Fibroblast of lung (primary cell): ENCODE results near the gene MRC2. TPM values are rescaled to one million over a fixed set of nuclear protein-coding genes. Genes with fewer than 3 reads are reported as not detected.

Experiments
- DNase-seq, 2 donors: peaks; one replicate each; pipeline versions ENCODE4 v3.0.0 to v3.0.0-alpha.2; 2010; ENCODE audit warnings: low read depth in 2 of 2
- H2AFZ ChIP-seq: 2 replicates; pipeline ENCODE4 v1.5.1; 2012; ENCODE audit warnings: low read length, control low read depth, inconsistent platforms
- H3K27ac ChIP-seq: 2 replicates; pipeline ENCODE4 v1.5.1; 2011; ENCODE audit warnings: low read length, control low read depth; ENCODE audit not compliant: insufficient read depth
- H3K27me3 ChIP-seq: 2 replicates; pipeline ENCODE4 v1.5.1; 2011; ENCODE audit warnings: mild to moderate bottlenecking, low read length; ENCODE audit not compliant: control insufficient read depth, insufficient read depth
- H3K36me3 ChIP-seq: 2 replicates; pipeline ENCODE4 v1.5.1; 2011; ENCODE audit warnings: low read length; ENCODE audit not compliant: control insufficient read depth, insufficient read depth
- H3K4me1 ChIP-seq: 2 replicates; pipeline ENCODE4 v1.5.1; 2011; ENCODE audit warnings: low read length; ENCODE audit not compliant: control insufficient read depth, insufficient read depth; ENCODE audit errors: extremely low read depth
- H3K4me2 ChIP-seq: 2 replicates; pipeline ENCODE4 v1.5.1; 2011; ENCODE audit warnings: low read length, control low read depth; ENCODE audit not compliant: insufficient read depth; ENCODE audit errors: extremely low read depth
- H3K4me3 ChIP-seq, 4 experiments: fragments of 200-600 bp in 1 of 4; sonication (generic) in 1 of 4; replicated peaks in 1 of 4; 2 replicates each; pipeline ENCODE4 v1.5.1; 2011 to 2016; ENCODE audit warnings: low read length in 4 of 4, low read depth in 3 of 4, mild to moderate bottlenecking in 3 of 4, control low read depth in 2 of 4, inconsistent platforms in 1 of 4, mixed read lengths in 1 of 4; ENCODE audit not compliant: insufficient read depth in 1 of 4; ENCODE audit errors: control extremely low read depth in 1 of 4
- H3K79me2 ChIP-seq: 2 replicates; pipeline ENCODE4 v1.5.1; 2012; ENCODE audit warnings: mild to moderate bottlenecking, low read length, inconsistent platforms; ENCODE audit not compliant: control insufficient read depth, insufficient read depth
- H3K9ac ChIP-seq: 2 replicates; pipeline ENCODE4 v1.5.1; 2011; ENCODE audit warnings: mild to moderate bottlenecking, low read length, control low read depth; ENCODE audit not compliant: insufficient read depth
- H3K9me3 ChIP-seq: 2 replicates; pipeline ENCODE4 v1.5.1; 2012; ENCODE audit warnings: low read depth, low read length; ENCODE audit not compliant: control insufficient read depth, insufficient read depth
- H4K20me1 ChIP-seq: 2 replicates; pipeline ENCODE4 v1.5.1; 2011; ENCODE audit warnings: low read length; ENCODE audit not compliant: control insufficient read depth, insufficient read depth; ENCODE audit errors: extremely low read depth
- CTCF ChIP-seq, 2 donors: IDR thresholded peaks in 1 of 2; conservative IDR thresholded peaks in 1 of 2; 1 replicate in 1 of 2; 2 replicates in 1 of 2; pipeline ENCODE4 v1.5.1; 2011 to 2012; ENCODE audit warnings: low read length in 2 of 2, control low read depth in 1 of 2, inconsistent platforms in 1 of 2, low read depth in 1 of 2, mild to moderate bottlenecking in 1 of 2
- EZH2 ChIP-seq: IDR thresholded peaks from 2 replicates; pipeline ENCODE4 v1.5.1; 2012; ENCODE audit warnings: low read length, control low read depth, mild to moderate bottlenecking; ENCODE audit errors: missing control alignments
- polyA plus RNA-seq, 2 donors: library from polyadenylated mRNA; depleted of rRNA in 1 of 2; stranded (reverse) in 1 of 2; unstranded in 1 of 2; fragments of >200 nt; gene quantifications; 2 replicates each; pipeline ENCODE4 v1.2.1, GENCODE V29; 2011 to 2012; ENCODE audit warnings: missing spikeins in 1 of 2
- total RNA-seq: library from RNA; depleted of rRNA; stranded (reverse); fragments of >200 nt; gene quantifications from 2 replicates; pipeline ENCODE4 v1.2.1, GENCODE V29; 2014

The MRC2 gene
- total and polyA plus RNA-seq, 2 donors (not counting 1 experiment from before 2014, with no cell fraction given), result 98.7 to 164 TPM

GRCh38 chr17:62628831-62629555 lies 1.5 kb downstream of the MRC2 start:
- Histone ChIP-seq H3K4me2 (peak overlapping the region; percentile 64), H3K9me3 (no peaks in the 10 kb centered on the region), H4K20me1 (peaks cover 2% of the 10 kb centered on the region), H3K27me3 (no peaks in the 10 kb centered on the region), H3K79me2 (peaks cover 58% of the 10 kb centered on the region), H2AFZ (no peak overlapping the region), H3K9ac (peak overlapping the region; percentile 92), H3K4me1 (peaks cover 30% of the 10 kb centered on the region), H3K27ac (peak overlapping the region; percentile 89), H3K4me3 (peak overlapping the region; percentile 51 to 87 (median 74)), H3K36me3 (peaks cover 5% of the 10 kb centered on the region)
- DNase-seq, result peak; percentile 57 to 67
- TF ChIP-seq CTCF (conservative IDR thresholded peaks at IDR 0.05 in 1 of 2, IDR thresholded peaks at IDR 0.05 in 1 of 2; ENCODE audit: low read depth in 1 of 2, low read length in 2 of 2) (no peak), EZH2 (no peak)

- H3K4me3 ChIP-seq, result peak overlapping the region; percentile 51 to 87 (median 74)
- H3K27ac ChIP-seq, result peak overlapping the region; percentile 89
- peak overlapping the region; percentile 64 for H3K4me2 ChIP-seq
- peaks cover 30% of the 10 kb centered on the region for H3K4me1 ChIP-seq
- H3K9me3 ChIP-seq, result no peaks in the 10 kb centered on the region
- H3K27me3 ChIP-seq, result no peaks in the 10 kb centered on the region
- TF ChIP-seq EZH2, result no peak
- no peak for TF ChIP-seq CTCF (conservative IDR thresholded peaks at IDR 0.05 in 1 of 2, IDR thresholded peaks at IDR 0.05 in 1 of 2; ENCODE audit: low read depth in 1 of 2, low read length in 2 of 2)
- peaks cover 65% of the 10 kb centered on the region for H3K79me2 ChIP-seq
- no peak for DNase-seq
- peak overlapping the region; percentile 92 for H3K9ac ChIP-seq
- no peak overlapping the region for H2AFZ ChIP-seq
- H4K20me1 ChIP-seq, result peaks cover 2% of the 10 kb centered on the region
- peaks cover 5% of the 10 kb centered on the region for H3K36me3 ChIP-seq
Measured at GRCh38 chr17:62629556-62630364, 2.3 kb downstream of the MRC2 start.

GRCh38 chr17:62630365-62631085 lies 3.1 kb downstream of the MRC2 start:
- Histone ChIP-seq H3K27me3 (no peaks in the 10 kb centered on the region), H3K9me3 (no peaks in the 10 kb centered on the region), H3K36me3 (peaks cover 5% of the 10 kb centered on the region), H3K4me1 (peaks cover 30% of the 10 kb centered on the region), H2AFZ (no peak overlapping the region), H3K79me2 (peaks cover 68% of the 10 kb centered on the region), H3K9ac (no peak overlapping the region), H3K4me2 (peak overlapping the region; percentile 64), H3K27ac (peak overlapping the region; percentile 89), H3K4me3 (peak overlapping the region in 2 of 4 experiments; percentile 61 to 86), H4K20me1 (peaks cover 2% of the 10 kb centered on the region)
- TF ChIP-seq EZH2, result no peak
- TF ChIP-seq CTCF (conservative IDR thresholded peaks at IDR 0.05 in 1 of 2, IDR thresholded peaks at IDR 0.05 in 1 of 2; ENCODE audit: low read depth in 1 of 2, low read length in 2 of 2), result no peak
- no peak for DNase-seq
